Activated naive CD4-positive, alpha-beta T cell treated with anti-CD3 and anti-CD28 coated beads, Interleukin-2, amount 10 ng/mL, durations not matched to agents 5 hours and 36 hours (primary cell): Measurements from ENCODE around the gene SLCO3A1. TPM values are rescaled to one million over a fixed set of nuclear protein-coding genes. Genes with fewer than 3 reads are reported as not detected.

ENCODE experiments used
- total RNA-seq, 2 experiments: library from RNA; stranded (reverse); gene quantifications; one replicate each; pipeline ENCODE4 v1.2.3, GENCODE V29; 2021

SLCO3A1 gene
- total RNA-seq: 10 to 100 TPM; 38.8 to 40.5 TPM

DNA sequence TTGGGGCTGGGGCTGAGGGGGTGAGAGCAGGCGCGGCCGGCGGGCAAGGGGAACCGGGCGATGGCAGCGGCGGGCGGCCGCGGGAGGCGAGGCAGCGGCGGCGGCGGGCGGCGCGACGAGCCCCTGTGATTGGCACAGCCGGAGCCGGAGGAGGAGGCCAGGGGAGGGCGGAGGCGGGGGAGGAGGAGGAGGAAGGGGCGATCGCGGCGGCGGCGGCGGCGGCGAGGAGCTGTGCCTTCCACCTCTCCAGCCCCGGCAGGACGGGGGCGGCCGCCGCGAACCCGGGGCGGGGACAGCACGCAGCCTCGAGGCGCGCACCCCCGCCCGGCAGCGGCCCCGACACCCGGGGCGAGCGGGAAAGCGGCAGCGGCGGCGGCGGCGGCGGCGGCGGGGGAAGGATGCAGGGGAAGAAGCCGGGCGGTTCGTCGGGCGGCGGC is at the start of gene SLCO3A1:
SLCO3A1 (plus strand) TSS at position 198 of the 437 bp plus-strand sequence.

